Medulla oblongata (tissue), 1 donor: ENCODE measurements around the gene LY6G6D.
"Not testable (repeated sequence)": the region's sequence is repeated elsewhere in the genome, so short reads cannot be mapped to it uniquely, and the experiment has no call there.

Experiments used
- DNase-seq: peaks from one replicate; pipeline ENCODE4 v3.0.0-alpha.2; 2015; ENCODE audit errors: extremely low spot score

The LY6G6D gene

GRCh38 chr6:31692353-31692752, 22.8 kb upstream of the LY6G6D start:
- no peak for DNase-seq

GRCh38 chr6:31692886-31693285, 22.3 kb upstream of the LY6G6D start:
- no peak for DNase-seq

- no peak for DNase-seq
Observed at GRCh38 chr6:31693535-31693934, 21.6 kb upstream of the LY6G6D start.

- no peak for DNase-seq
Observed at GRCh38 chr6:31697555-31697954, 17.6 kb upstream of the LY6G6D start.

GRCh38 chr6:31700740-31701401, 14.3 kb upstream of the LY6G6D start:
- no peak for DNase-seq

DNA sequence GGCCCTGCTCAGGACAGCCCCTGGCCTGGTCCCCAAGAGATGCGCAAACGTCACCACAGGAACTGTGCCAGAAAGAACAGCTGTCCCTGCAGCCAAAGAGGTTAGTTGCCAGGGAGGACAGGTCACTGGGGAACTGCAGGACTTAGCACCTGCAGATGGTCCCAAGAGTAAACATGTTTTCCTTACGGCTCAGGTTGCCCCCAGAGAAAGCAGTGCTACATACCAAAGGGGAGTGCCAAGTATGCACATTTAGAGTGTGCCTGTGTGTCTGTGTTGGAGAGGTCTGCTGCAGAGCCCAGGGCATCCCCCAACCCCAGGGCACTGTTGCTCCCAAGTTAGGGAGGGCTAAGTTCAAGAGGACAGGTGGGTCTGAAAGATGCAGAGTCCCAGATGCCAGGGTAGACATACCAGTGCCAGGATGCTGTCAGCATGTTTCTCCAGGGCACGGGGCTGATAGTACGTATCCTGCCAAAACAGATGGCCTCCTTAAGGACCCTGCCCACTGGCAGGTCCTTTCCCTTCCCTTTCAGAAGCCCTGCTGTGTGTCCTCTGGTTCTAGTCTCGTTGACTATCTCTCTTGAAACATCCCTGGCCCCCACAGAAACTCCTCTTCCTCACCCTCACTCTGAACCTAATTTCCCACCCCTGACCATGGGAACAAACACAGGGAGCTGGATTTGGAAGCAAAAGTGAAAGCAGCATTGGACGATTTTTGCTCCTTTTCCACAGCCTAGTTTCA, 13.3 kb upstream of the LY6G6D start:
- DNase-seq, result peak; percentile 27

DNA sequence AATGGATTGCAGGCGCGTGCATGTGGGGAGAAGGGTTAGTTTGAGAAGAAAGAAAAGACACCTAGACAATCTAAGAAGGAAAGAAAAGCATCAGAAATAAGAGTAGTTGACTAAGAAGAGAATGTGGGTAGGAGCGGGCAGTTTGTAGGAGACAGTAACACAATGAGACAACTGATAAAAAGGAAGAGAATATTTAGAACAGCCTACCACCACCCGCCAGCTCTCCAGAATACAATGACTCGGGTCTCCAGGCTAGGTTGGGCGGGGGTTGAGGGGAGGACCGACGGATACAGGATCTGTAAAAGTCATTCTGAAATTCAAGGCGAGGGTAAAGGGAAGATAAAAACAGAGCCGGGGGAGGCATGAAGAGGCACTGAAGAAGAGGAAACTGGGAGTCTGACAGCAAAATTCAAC, 12.7 kb upstream of the LY6G6D start:
- DNase-seq, result no peak

- peak; percentile 99 for DNase-seq
Observed at GRCh38 chr6:31702819-31703716, 12.1 kb upstream of the LY6G6D start, which contains the start of gene ABHD16A. Gene ABHD16A, minus strand, starts transcription at chr6:31703324. Its CDS starts 43 bp downstream, at chr6:31703281.

DNA sequence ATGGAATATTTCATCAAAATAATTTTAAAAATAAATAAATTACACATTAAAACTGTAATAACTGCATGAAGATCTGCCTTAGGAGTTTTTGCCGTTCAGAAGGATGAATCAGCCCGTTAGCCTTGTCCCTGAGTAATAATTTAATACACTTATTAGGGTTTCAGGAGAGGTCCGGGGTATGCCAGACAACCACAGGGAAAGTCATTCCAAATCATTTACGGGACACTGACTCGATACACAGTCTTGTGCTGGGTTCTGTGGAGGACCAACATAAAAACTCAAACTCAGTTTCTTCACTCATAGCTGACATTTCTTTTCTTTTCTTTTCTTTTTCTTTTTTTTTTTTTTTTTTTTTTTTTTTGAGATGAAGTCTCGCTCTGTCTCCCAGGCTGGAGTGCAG, 9.2 kb upstream of the LY6G6D start:
- no peak for DNase-seq

- DNase-seq, result no peak
Observed at GRCh38 chr6:31706599-31706998, 8.5 kb upstream of the LY6G6D start, which contains the start of gene LY6G6F. Gene LY6G6F, plus strand, starts transcription at chr6:31706866. Its CDS starts 41 bp downstream, at chr6:31706907.

DNA sequence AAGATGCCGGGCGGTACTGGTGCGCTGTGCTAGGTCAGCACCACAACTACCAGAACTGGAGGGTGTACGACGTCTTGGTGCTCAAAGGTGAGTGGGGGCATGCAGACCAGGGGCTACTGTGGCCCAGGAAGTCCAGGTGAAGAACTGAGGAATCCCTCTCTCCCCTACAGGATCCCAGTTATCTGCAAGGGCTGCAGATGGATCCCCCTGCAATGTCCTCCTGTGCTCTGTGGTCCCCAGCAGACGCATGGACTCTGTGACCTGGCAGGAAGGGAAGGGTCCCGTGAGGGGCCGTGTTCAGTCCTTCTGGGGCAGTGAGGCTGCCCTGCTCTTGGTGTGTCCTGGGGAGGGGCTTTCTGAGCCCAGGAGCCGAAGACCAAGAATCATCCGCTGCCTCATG, 7.4 kb upstream of the LY6G6D start:
- DNase-seq, result no peak

DNA sequence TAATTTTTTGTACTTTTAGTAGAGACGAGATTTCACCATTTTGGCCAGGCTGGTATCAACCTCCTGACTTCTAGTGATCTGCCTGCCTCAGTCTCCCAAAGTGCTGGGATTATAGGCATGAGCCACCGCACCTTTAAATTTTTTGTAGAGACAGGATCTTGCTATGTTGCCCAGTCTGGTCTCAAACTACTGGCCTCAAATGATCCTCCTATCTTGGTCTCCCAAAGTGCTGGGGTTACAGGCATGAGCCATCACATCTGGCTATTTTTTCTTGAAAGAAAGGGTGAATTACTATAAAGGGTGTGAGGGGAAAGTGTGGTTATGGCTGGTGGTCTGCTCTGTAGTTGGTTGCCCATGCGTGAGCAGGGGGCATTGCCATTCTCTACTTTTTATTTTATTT, 6.9 kb upstream of the LY6G6D start:
- no peak for DNase-seq

GRCh38 chr6:31709157-31709556, 6.0 kb upstream of the LY6G6D start:
- DNase-seq, result not testable (repeated sequence)

GRCh38 chr6:31710523-31711219, 4.5 kb upstream of the LY6G6D start:
- no peak for DNase-seq

GRCh38 chr6:31711233-31711632, 3.9 kb upstream of the LY6G6D start:
- DNase-seq, result no peak

- DNase-seq, result no peak
Observed at GRCh38 chr6:31712296-31712695, 2.9 kb upstream of the LY6G6D start.

GRCh38 chr6:31713465-31713864, 1.7 kb upstream of the LY6G6D start:
- DNase-seq, result no peak

DNA sequence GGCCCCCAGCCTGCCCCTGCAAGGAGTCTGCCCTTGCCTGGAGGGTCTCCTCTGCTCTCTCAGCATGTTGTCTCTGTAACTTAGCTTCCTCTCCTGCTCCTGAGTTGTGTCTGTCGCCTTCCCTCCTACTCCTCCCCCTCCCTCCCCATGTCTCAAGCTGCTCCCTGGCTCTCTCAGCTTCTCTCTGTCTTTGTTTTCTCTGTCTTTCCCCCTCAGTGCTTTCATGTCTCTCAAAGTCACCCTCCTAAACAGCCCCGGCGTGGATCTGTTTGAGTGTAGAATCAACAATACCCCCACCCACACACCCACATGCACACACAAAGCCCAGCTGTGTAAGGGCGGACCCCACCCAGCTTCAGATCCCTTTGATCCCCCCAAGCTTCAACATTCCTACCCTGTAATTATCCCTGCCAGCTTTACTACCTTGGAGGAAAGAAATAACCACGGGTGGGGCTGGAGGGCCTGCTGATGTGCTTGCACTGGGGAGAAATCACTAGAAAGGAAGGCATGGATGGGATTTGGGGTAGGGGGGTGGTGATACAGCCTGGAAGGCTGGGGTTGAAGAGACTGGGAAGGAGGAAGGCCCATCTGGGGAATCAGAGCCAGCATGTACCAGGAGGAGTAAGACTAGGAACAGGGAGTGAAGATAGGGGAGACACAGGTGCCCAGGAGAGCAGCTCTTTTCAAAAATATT, 1.0 kb upstream of the LY6G6D start:
- no peak for DNase-seq

- DNase-seq, result no peak
Observed at GRCh38 chr6:31717499-31718222, 2.5 kb downstream of the LY6G6D start.

DNA sequence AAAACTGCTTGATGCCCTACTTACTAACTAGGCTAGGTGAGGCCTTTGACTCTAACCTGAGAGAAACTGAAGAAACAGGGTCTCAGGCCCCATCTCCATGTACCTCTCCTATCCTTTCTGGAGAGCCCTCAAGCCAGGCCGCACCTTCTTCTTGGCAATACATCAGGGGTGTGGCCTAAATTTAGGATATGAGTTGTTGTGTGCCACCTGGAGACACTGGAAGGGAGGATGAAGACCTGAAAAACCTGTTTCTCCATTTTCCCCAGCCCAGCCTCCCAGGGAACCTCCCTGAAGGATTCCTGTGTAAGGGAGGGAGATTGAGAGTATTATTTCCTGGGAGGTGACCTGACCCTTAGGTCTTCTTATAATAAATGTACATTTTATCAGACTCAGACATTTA, 3.1 kb downstream of the LY6G6D start:
- DNase-seq, result no peak
